Measurements from ENCODE around the gene KLHL2. TPM values are rescaled to one million over a fixed set of nuclear protein-coding genes. Genes with fewer than 3 reads are reported as not detected.
A peak's percentile ranks its signal among the peaks of the same experiment; 100 is the strongest.

Gene KLHL2
- total RNA-seq, 4 donors from 2014 or later: 3.6 to 7.9 (median 6.4) TPM

DNA sequence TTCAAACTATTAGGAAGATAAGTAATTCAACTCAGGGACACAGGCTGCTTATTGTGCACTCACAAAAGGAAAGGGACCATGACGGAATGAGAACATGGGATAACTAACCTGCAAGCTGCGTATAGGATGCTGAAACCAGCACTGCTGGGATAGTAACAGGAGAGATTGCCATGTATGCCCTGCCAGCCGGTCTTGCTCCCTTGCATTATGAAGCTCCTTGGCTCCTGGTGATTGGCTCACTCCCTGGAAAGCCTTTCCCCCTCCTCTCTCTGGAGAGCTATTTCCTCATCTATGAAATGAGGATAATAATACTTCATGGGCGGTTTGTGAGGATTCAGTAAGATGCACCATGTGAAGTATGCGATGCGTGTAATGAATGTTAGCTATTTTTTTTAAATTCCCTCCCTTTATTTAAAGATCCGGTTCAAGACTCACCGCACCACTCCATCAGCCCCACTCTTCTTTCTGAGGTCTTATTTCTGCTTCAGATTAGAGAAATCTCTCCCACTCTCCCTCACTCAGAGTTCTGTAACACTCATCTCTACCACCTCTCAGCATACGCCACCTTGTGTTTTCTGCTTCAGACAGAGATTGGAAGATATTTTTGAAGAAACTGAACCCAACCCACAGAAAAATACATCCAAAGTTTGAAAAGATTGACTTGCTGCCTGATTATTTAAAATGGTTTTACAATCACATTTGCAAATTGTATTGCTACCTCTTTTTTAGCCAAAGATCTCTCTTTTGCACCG lies 138.5 kb downstream of the KLHL2 start:
- Histone ChIP-seq H3K27ac (no peak overlapping the region), H3K9me3 (no peaks in the 10 kb centered on the region), H3K4me3 (no peak overlapping the region), H3K27me3 (no peaks in the 10 kb centered on the region), H3K36me3 (no peaks in the 10 kb centered on the region), H3K4me1 (no peaks in the 10 kb centered on the region)
- intact Hi-C loops (cut with DNase I; ENCODE audit: low total_unique reads): no loop called here
- in situ Hi-C loops (cut with MboI; ENCODE audit: low sequenced_read_pairs in 4 of 4): loop anchor here in 1 of 4 donors (25.0 kb wide), 1 partner anchor 134 kb away; the partner anchor contains the start of gene KLHL2
- TF ChIP-seq POLR2A (IDR thresholded peaks at IDR 0.05): no peak
- TF ChIP-seq, protein P1, sequence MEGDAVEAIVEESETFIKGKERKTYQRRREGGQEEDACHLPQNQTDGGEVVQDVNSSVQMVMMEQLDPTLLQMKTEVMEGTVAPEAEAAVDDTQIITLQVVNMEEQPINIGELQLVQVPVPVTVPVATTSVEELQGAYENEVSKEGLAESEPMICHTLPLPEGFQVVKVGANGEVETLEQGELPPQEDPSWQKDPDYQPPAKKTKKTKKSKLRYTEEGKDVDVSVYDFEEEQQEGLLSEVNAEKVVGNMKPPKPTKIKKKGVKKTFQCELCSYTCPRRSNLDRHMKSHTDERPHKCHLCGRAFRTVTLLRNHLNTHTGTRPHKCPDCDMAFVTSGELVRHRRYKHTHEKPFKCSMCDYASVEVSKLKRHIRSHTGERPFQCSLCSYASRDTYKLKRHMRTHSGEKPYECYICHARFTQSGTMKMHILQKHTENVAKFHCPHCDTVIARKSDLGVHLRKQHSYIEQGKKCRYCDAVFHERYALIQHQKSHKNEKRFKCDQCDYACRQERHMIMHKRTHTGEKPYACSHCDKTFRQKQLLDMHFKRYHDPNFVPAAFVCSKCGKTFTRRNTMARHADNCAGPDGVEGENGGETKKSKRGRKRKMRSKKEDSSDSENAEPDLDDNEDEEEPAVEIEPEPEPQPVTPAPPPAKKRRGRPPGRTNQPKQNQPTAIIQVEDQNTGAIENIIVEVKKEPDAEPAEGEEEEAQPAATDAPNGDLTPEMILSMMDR (IDR thresholded peaks at IDR 0.05 in 4 of 5, conservative IDR thresholded peaks at IDR 0.05 in 1 of 5): no peak
- DNase-seq (no peak), ATAC-seq (no peak)

DNA sequence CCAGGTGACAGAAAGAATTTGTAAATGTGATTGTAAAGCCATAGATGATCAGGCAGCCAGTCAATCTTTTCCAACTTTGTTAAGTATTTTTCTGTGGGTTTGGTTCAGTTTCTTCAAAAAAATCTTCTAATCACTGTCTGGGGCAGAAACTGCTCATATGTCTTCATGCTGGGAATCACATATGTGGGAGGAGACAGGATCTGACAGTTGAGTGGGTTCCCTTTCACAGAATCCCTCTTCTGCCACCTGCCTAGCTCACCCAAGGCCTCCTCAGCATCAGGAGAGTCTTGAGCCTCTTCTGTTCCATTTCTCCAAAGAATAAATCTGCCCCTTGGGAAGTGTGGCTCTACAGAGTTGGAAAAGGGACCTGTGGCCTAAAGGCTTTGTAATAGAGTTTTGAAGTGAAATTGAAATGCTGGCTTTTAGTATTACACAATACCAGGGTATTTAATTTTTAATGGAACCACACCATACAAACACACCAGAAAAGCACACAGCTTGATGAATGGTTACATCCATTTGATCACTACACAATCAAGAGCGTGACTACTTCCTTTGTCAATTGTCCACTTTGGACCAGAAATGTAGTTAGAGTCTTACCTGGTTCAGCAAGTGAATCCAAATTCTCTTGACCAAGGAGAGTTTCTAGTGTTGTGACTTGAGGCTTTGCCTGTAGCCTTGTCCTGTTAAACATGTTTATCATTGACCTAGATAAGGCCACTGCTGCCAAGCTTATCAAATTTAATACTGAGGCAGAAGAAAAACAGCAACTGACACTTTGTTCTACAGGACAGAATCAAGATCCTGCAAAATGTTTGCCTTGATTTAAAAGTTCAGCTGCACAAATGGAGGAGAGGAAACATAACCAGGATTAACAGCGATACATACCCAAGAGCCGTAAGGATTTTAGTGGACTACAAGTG lies 140.5 kb downstream of the KLHL2 start:
- intact Hi-C loops (cut with DNase I; ENCODE audit: low total_unique reads) (no loop called here), in situ Hi-C loops (cut with MboI; ENCODE audit: low sequenced_read_pairs in 4 of 4) (loop anchor here in 1 of 4 donors (25.0 kb wide), 1 partner anchor 136 kb away; the partner anchor contains the start of gene KLHL2)
- no peaks in the 10 kb centered on the region for H3K36me3 ChIP-seq
- ATAC-seq: no peak
- no peak overlapping the region for H3K27ac ChIP-seq
- no peaks in the 10 kb centered on the region for H3K9me3 ChIP-seq
- no peaks in the 10 kb centered on the region for H3K4me1 ChIP-seq
- no peak for DNase-seq
- no peak overlapping the region for H3K4me3 ChIP-seq
- H3K27me3 ChIP-seq: no peaks in the 10 kb centered on the region
- no peak for TF ChIP-seq POLR2A (IDR thresholded peaks at IDR 0.05)
- TF ChIP-seq, protein P1 (IDR thresholded peaks at IDR 0.05 in 4 of 5, conservative IDR thresholded peaks at IDR 0.05 in 1 of 5): no peak

DNA sequence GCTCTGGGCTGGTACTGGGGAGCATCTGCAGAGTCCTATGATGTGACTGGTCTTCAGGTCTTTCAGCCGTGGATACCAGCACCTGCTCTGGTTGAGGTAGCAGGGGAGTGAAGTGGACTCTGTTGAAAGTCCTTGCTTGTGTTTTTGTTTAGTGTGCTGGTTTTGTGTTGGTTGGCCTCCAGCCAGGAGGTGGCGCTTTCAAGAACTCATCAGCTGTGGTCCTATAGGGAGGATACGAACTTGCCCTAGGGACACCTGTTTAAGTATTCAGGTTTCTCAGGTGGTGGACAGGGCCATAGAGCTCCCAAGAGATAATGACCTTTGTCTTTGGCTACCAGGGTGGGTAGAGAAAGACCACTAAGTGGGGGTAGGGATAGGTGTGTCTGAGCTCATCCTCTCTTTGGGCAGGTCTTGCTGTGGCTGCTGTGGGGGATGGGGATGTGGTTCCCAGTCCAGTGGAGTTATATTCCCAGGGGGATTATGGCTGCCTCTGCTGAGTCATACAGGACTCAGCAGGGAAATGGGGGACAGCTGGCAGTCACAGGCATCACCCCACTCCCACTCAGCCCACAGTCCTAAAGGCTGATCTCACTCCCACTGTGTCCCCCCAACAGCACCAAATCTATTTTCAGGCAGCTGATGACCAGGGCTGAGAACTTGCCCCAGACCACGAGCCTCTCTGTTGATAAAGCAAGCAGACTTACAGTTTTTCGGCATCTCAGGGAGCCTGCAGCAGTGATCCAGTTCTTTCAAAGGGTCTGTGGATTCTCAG lies 144.2 kb downstream of the KLHL2 start:
- intact Hi-C loops (cut with DNase I; ENCODE audit: low total_unique reads): loop anchor here (10.0 kb wide), 1 partner anchor 113 kb away; no protein-coding TSS in a partner anchor
- Histone ChIP-seq H3K36me3 (no peaks in the 10 kb centered on the region), H3K4me3 (no peak overlapping the region), H3K27me3 (no peaks in the 10 kb centered on the region), H3K4me1 (no peaks in the 10 kb centered on the region), H3K27ac (no peak overlapping the region), H3K9me3 (no peaks in the 10 kb centered on the region)
- in situ Hi-C loops (cut with MboI; ENCODE audit: low sequenced_read_pairs in 4 of 4): loop anchor here in 2 of 4 donors (10.0 to 25.0 kb wide), 2 partner anchors 113 to 214 kb away; no protein-coding TSS in a partner anchor
- DNase-seq (no peak), ATAC-seq (no peak)
- TF ChIP-seq POLR2A (IDR thresholded peaks at IDR 0.05): no peak
- TF ChIP-seq, protein P1 (IDR thresholded peaks at IDR 0.05 in 4 of 5, conservative IDR thresholded peaks at IDR 0.05 in 1 of 5): no peak

DNA sequence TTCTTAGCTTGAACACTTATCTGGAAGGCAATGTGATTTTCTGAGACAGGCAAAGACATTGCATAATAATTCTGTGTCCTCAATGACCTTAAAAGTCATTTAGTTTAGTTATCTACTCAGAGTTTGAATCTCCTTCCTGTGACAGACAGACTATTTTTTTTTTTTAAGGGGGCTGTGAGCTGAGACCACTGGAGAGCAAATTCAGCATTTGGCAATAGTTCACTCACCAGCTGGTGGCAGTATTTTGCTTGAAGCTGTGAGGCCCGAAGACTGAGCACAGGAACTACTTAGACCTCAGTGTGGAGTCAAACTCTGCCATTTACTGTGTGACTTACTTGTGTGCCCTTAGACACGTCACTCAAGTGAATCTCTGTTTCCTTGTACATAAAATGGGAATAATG lies 148.5 kb downstream of the KLHL2 start:
- Histone ChIP-seq H3K9me3 (no peaks in the 10 kb centered on the region), H3K4me3 (no peak overlapping the region), H3K4me1 (no peaks in the 10 kb centered on the region), H3K36me3 (no peaks in the 10 kb centered on the region), H3K27ac (no peak overlapping the region), H3K27me3 (no peaks in the 10 kb centered on the region)
- intact Hi-C loops (cut with DNase I; ENCODE audit: low total_unique reads): loop anchor here (10.0 kb wide), 1 partner anchor 109 kb away; no protein-coding TSS in a partner anchor
- DNase-seq (no peak), ATAC-seq (no peak)
- in situ Hi-C loops (cut with MboI; ENCODE audit: low sequenced_read_pairs in 4 of 4): loop anchor here in 2 of 4 donors (10.0 to 25.0 kb wide), 2 partner anchors 109 to 219 kb away; no protein-coding TSS in a partner anchor
- TF ChIP-seq, protein P1 (IDR thresholded peaks at IDR 0.05 in 4 of 5, conservative IDR thresholded peaks at IDR 0.05 in 1 of 5): peak in 2 of 5 experiments; percentile 16 to 22
- TF ChIP-seq POLR2A (IDR thresholded peaks at IDR 0.05): no peak
